Glutamatergic neuron (in vitro differentiated cells): Measurements from ENCODE around the gene GARIN5B. TPM values are rescaled to one million over a fixed set of nuclear protein-coding genes. Genes with fewer than 3 reads are reported as not detected.
"Not testable (repeated sequence)": the region's sequence is repeated elsewhere in the genome, so short reads cannot be mapped to it uniquely, and the experiment has no call there.

Experiments
- DNase-seq: peaks from one replicate; pipeline ENCODE4 v3.0.0; 2022
- H3K27ac Mint-ChIP-seq: one replicate; pipeline ENCODE4 v1.8.0; 2020; ENCODE audit warnings: mild to moderate bottlenecking, mixed read lengths, inconsistent platforms; ENCODE audit not compliant: unreplicated experiment
- H3K27me3 Mint-ChIP-seq: one replicate; pipeline ENCODE4 v1.8.0; 2020; ENCODE audit warnings: mild to moderate bottlenecking, moderate library complexity, mixed read lengths, inconsistent platforms; ENCODE audit not compliant: unreplicated experiment
- H3K36me3 Mint-ChIP-seq: one replicate; pipeline ENCODE4 v1.8.0; 2020; ENCODE audit warnings: mild to moderate bottlenecking, mixed read lengths, inconsistent platforms; ENCODE audit not compliant: unreplicated experiment
- H3K4me1 Mint-ChIP-seq: one replicate; pipeline ENCODE4 v1.8.0; 2020; ENCODE audit warnings: mild to moderate bottlenecking, low read depth, mixed read lengths, inconsistent platforms; ENCODE audit not compliant: unreplicated experiment
- H3K4me3 Mint-ChIP-seq: one replicate; pipeline ENCODE4 v1.8.0; 2020; ENCODE audit warnings: mild to moderate bottlenecking, mixed read lengths, inconsistent platforms; ENCODE audit not compliant: unreplicated experiment
- H3K9me3 Mint-ChIP-seq: one replicate; pipeline ENCODE4 v1.8.0; 2020; ENCODE audit warnings: mild to moderate bottlenecking, moderate library complexity, mixed read lengths, inconsistent platforms; ENCODE audit not compliant: unreplicated experiment
- CTCF ChIP-seq: fragments of 200-600 bp; sonication (generic); IDR thresholded peaks from one replicate; pipeline ENCODE4 v1.5.0; 2021; ENCODE audit not compliant: partially characterized antibody, unreplicated experiment
- total RNA-seq: library from RNA; stranded (reverse); fragmentation: NEBNext Ultra II Directional; extraction: Animal tissue kit (Norgen Biotek cat#: 25700); gene quantifications from one replicate; pipeline ENCODE4 v1.2.1, GENCODE V29; 2021; ENCODE audit not compliant: unreplicated experiment

The GARIN5B gene
- total RNA-seq, 1 donor from 2014 or later, result 0.17 TPM

GRCh38 chr19:55406826-55407549 is 43.9 kb upstream of the GARIN5B start:
- no peak for TF ChIP-seq CTCF
- peak overlapping the region; percentile 60 for H3K27ac Mint-ChIP-seq
- H3K4me3 Mint-ChIP-seq, result peak overlapping the region; percentile 88
- DNase-seq, result peak; percentile 41
- H3K9me3 Mint-ChIP-seq, result peaks cover 24% of the 10 kb centered on the region
- peaks cover 22% of the 10 kb centered on the region for H3K27me3 Mint-ChIP-seq
- peaks cover 15% of the 10 kb centered on the region for H3K4me1 Mint-ChIP-seq
- H3K36me3 Mint-ChIP-seq, result peaks cover 12% of the 10 kb centered on the region

- H3K36me3 Mint-ChIP-seq, result peaks cover 12% of the 10 kb centered on the region
- H3K9me3 Mint-ChIP-seq, result peaks cover 27% of the 10 kb centered on the region
- peaks cover 20% of the 10 kb centered on the region for H3K27me3 Mint-ChIP-seq
- TF ChIP-seq CTCF, result no peak
- DNase-seq, result no peak
- H3K4me1 Mint-ChIP-seq, result peaks cover 17% of the 10 kb centered on the region
- peak overlapping the region; percentile 60 for H3K27ac Mint-ChIP-seq
- H3K4me3 Mint-ChIP-seq, result peak overlapping the region; percentile 88
Measured at GRCh38 chr19:55406091-55406825, 43.2 kb upstream of the GARIN5B start.

GRCh38 chr19:55405638-55406037 is 42.6 kb upstream of the GARIN5B start:
- no peak for TF ChIP-seq CTCF
- Mint-ChIP-seq H3K27ac (peak overlapping the region; percentile 60), H3K27me3 (peaks cover 20% of the 10 kb centered on the region), H3K36me3 (peaks cover 12% of the 10 kb centered on the region), H3K4me3 (peak overlapping the region; percentile 88), H3K9me3 (peaks cover 28% of the 10 kb centered on the region), H3K4me1 (peaks cover 19% of the 10 kb centered on the region)
- DNase-seq, result no peak

- peak overlapping the region; percentile 43 for H3K27ac Mint-ChIP-seq
- H3K9me3 Mint-ChIP-seq, result peaks cover 25% of the 10 kb centered on the region
- H3K36me3 Mint-ChIP-seq, result peaks cover 12% of the 10 kb centered on the region
- DNase-seq, result no peak
- no peak for TF ChIP-seq CTCF
- H3K4me3 Mint-ChIP-seq, result no peak overlapping the region
- H3K27me3 Mint-ChIP-seq, result peaks cover 11% of the 10 kb centered on the region
- peaks cover 31% of the 10 kb centered on the region for H3K4me1 Mint-ChIP-seq
Measured at GRCh38 chr19:55402509-55402908, 39.4 kb upstream of the GARIN5B start.

- H3K36me3 Mint-ChIP-seq, H3K27ac Mint-ChIP-seq, H3K27me3 Mint-ChIP-seq, H3K4me3 Mint-ChIP-seq, DNase-seq: not testable (repeated sequence)
- Mint-ChIP-seq H3K9me3 (peaks cover 22% of the 10 kb centered on the region), H3K4me1 (peaks cover 28% of the 10 kb centered on the region)
Measured at GRCh38 chr19:55401390-55401789, 38.3 kb upstream of the GARIN5B start.
